ENCODE results near the gene CPHXL2. TPM values are rescaled to one million over a fixed set of nuclear protein-coding genes. Genes with fewer than 3 reads are reported as not detected.

The CPHXL2 gene
- total and polyA plus RNA-seq, 7 donors: not detected

- H3K27me3 ChIP-seq: no peaks in the 10 kb centered on the region
- H3K4me1 ChIP-seq: peaks cover 0 to 52% (median 47%) of the 10 kb centered on the region in 4 donors
- H3K4me3 ChIP-seq: peak overlapping the region; percentile 92 to 98 (median 94)
- TF ChIP-seq POLR2A (IDR thresholded peaks at IDR 0.05) (no peak), CTCF (IDR thresholded peaks at IDR 0.05) (no peak), POLR2AphosphoS5 (IDR thresholded peaks at IDR 0.05) (no peak), EP300 (IDR thresholded peaks at IDR 0.05) (no peak)
- H3K27ac ChIP-seq: peak overlapping the region; percentile 96 to 100 (median 97)
- peaks cover 0 to 21% (median 4%) of the 10 kb centered on the region in 4 donors for H3K36me3 ChIP-seq
- no peaks in the 10 kb centered on the region for H3K9me3 ChIP-seq
- DNase-seq: no peak
- intact Hi-C loops (cut with DNase I): loop anchor here (1.0 to 5.0 kb wide), 4 partner anchors 24 to 185 kb away; partner anchors contain the start of genes ADAT1, TMEM170A and TMEM231
- 0 to 1% methylated on average over 18 of the region's 18 CpGs for WGBS, 2 donors
Measured at GRCh38 chr16:75647112-75647491, 29.7 kb downstream of the CPHXL2 start.

GRCh38 chr16:75644240-75645012, 32.4 kb downstream of the CPHXL2 start:
- Histone ChIP-seq H3K36me3 (peaks cover 13 to 45% (median 22%) of the 10 kb centered on the region in 4 donors), H3K27me3 (no peaks in the 10 kb centered on the region), H3K4me3 (no peak overlapping the region), H3K9me3 (no peaks in the 10 kb centered on the region), H3K4me1 (peaks cover 0 to 27% (median 23%) of the 10 kb centered on the region in 4 donors), H3K27ac (no peak overlapping the region)
- intact Hi-C loops (cut with DNase I): loop anchor here (5.0 kb wide), 2 partner anchors 87 to 182 kb away; partner anchors contain the start of genes TMEM170A and TMEM231
- WGBS, 2 donors: 79 to 88% methylated on average over 7 of the region's 7 CpGs
- TF ChIP-seq CTCF (IDR thresholded peaks at IDR 0.05): no peak
- no peak for TF ChIP-seq EP300 (IDR thresholded peaks at IDR 0.05)
- TF ChIP-seq POLR2A (IDR thresholded peaks at IDR 0.05): no peak
- no peak for TF ChIP-seq POLR2AphosphoS5 (IDR thresholded peaks at IDR 0.05)
- no peak for DNase-seq

- WGBS, 2 donors: 75 to 82% methylated on average over 6 of the region's 6 CpGs
- TF ChIP-seq EP300 (IDR thresholded peaks at IDR 0.05) (no peak), CTCF (IDR thresholded peaks at IDR 0.05) (no peak), POLR2AphosphoS5 (IDR thresholded peaks at IDR 0.05) (no peak), POLR2A (IDR thresholded peaks at IDR 0.05) (no peak)
- Histone ChIP-seq H3K4me1 (peaks cover 0 to 17% (median 12%) of the 10 kb centered on the region in 4 donors), H3K27ac (no peak overlapping the region), H3K9me3 (no peaks in the 10 kb centered on the region), H3K4me3 (no peak overlapping the region), H3K27me3 (no peaks in the 10 kb centered on the region), H3K36me3 (peaks cover 17 to 82% (median 53%) of the 10 kb centered on the region in 4 donors)
- DNase-seq: no peak
- intact Hi-C loops (cut with DNase I): no loop called here
Measured at GRCh38 chr16:75640598-75640997, 36.2 kb downstream of the CPHXL2 start.

- WGBS, 2 donors: 71 to 77% methylated on average over 3 of the region's 3 CpGs
- intact Hi-C loops (cut with DNase I): no loop called here
- Histone ChIP-seq H3K4me3 (no peak overlapping the region), H3K36me3 (peaks cover 41 to 99% (median 88%) of the 10 kb centered on the region in 4 donors), H3K27me3 (no peaks in the 10 kb centered on the region), H3K9me3 (no peaks in the 10 kb centered on the region), H3K4me1 (no peaks in the 10 kb centered on the region), H3K27ac (no peak overlapping the region)
- TF ChIP-seq EP300 (IDR thresholded peaks at IDR 0.05): no peak
- no peak for TF ChIP-seq CTCF (IDR thresholded peaks at IDR 0.05)
- TF ChIP-seq POLR2A (IDR thresholded peaks at IDR 0.05): no peak
- no peak for TF ChIP-seq POLR2AphosphoS5 (IDR thresholded peaks at IDR 0.05)
- no peak for DNase-seq
Measured at GRCh38 chr16:75635036-75635435, 41.8 kb downstream of the CPHXL2 start.

All from sigmoid colon (tissue), 7 donors.